ENCODE data around the gene PRR36.

Gene PRR36

DNA sequence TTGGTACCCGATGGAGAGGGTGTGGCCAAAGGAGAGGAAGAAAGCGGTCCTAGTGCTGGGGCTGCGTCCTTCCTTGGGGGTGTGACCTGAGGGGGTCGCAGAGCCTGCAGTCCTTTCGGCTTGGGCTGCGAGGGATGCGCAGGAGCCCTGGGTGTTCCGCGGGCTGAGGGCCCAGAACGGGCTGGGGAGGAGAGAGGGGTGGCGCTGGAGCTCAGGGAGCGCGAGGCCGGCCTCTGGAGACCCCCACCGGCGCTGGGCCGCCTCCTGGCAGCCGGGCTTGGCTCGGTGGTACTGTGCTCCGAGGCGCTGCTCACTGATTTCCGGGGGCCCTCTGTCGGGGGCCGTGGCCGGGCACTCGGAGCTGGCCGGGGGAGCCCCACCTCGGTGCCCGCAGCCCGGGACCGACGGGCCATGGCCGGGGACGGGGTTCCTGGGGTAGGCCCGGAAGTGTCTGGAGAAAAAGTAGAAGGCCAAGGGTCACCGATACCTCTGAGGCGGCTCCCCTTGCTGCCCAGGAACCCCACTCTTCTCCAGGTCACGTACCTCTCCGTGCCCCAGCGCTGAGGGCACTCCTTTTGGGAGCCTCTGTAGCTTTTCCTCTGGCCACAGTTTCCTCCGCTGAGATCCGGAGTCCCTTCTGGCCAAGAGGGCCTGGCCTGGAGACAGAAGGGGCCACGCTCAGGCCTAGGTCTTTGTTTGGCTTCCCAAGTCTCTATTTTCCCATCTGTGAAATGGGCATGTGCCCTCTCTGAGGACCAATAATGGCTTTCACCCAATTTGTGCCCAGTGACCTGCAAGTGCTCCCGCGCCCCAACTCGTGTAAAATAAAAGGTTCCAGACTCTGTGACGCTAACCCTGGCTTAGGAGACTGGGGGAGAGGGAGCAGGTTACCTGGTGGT is 1.6 kb downstream of the PRR36 start:
- no peak for FAIRE-seq

GRCh38 chr19:7871437-7872305 is 2.5 kb downstream of the PRR36 start:
- FAIRE-seq (peak; percentile 78), DNase-seq (ENCODE audit: low spot score) (peak; percentile 84)

More for the DNA sequence above, 1.6 kb downstream of the PRR36 start:
- no peak for DNase-seq (ENCODE audit: low spot score)

DNA sequence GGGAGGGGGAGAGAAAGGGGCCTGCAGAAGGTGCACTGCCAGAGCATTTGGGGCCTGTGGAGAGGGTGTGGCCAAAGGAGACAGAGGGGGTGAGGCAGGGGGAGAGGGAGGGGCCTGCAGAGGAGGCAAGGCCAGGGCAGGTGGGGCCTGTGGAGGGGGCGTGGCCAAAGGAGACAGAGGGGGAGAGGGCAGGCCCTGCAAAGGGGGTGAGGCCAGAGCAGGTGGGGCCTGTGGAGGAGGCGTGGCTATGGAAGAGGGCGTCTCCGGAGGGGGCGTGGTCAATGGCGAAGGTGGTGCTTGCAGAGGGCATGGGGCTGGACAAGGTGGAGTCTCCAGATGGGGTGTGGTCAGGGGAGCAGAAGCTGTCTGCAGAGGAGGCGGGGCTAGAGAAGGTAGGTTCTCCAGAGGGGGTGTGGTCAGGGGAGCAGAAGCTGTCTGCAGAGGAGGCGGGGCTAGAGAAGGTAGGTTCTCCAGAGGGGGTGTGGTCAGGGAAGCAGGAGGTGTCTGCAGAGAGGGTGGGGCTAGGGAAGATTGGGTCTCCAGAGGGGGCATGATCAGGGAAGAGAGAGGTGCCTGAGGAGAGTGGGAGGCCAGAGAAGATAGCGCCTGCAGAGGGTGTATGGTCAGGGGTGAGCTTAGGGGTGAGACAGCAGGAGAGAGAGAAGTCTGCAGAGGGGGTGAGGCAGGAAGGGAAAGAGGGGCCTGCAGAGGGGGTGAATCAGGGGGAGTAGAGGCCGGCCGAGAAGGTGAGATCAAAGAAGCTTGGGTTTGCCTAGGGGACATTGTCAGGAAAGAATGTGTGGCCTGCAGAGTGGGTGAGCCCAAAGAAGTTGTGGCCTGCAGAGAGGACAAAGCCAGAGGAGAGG is 3.4 kb downstream of the PRR36 start:
- peak; percentile 60 for DNase-seq (ENCODE audit: low spot score)
- no peak for FAIRE-seq

DNA sequence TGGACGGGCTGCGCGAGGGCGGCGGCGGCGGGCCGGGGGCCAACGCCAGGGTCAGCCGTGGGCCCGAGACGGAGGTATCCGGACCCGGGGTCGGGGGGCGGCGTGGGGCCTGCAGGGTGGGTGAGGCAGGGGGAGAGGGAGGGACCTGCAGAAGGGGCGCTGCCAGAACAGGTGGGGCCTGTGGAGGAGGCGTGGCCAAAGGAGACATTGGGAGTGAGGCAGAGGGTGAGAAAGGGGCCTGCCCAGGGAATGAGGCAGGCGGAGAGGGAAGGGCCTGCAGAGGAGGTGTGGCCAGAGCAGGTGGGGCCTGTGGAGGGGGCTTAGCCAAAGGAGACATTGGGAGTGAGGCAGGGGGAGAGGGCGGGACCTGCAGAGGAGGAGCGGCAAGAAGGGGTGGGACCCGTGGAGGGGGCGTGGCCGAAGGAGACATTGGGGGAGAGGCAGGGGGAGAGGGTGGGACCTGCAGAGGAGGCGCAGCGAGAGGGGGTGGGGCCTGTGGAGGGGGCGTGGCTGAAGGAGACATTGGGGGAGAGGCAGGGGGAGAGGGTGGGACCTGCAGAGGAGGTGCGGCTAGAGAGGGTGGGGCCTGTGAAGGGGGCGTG is 4.2 kb downstream of the PRR36 start:
- FAIRE-seq (no peak), DNase-seq (ENCODE audit: low spot score) (no peak)

- no peak for DNase-seq (ENCODE audit: low spot score)
- FAIRE-seq, result no peak
These were observed 4.7 kb downstream of the PRR36 start for GRCh38 chr19:7869453-7869909.

GRCh38 chr19:7868671-7869452 is 5.3 kb downstream of the PRR36 start:
- peak; percentile 61 for DNase-seq (ENCODE audit: low spot score)
- peak; percentile 38 for FAIRE-seq

GRCh38 chr19:7868326-7868670 is 5.9 kb downstream of the PRR36 start:
- DNase-seq (ENCODE audit: low spot score) (no peak), FAIRE-seq (no peak)

- FAIRE-seq (no peak), DNase-seq (ENCODE audit: low spot score) (no peak)
These were observed 6.9 kb downstream of the PRR36 start for GRCh38 chr19:7867092-7867844.

DNA sequence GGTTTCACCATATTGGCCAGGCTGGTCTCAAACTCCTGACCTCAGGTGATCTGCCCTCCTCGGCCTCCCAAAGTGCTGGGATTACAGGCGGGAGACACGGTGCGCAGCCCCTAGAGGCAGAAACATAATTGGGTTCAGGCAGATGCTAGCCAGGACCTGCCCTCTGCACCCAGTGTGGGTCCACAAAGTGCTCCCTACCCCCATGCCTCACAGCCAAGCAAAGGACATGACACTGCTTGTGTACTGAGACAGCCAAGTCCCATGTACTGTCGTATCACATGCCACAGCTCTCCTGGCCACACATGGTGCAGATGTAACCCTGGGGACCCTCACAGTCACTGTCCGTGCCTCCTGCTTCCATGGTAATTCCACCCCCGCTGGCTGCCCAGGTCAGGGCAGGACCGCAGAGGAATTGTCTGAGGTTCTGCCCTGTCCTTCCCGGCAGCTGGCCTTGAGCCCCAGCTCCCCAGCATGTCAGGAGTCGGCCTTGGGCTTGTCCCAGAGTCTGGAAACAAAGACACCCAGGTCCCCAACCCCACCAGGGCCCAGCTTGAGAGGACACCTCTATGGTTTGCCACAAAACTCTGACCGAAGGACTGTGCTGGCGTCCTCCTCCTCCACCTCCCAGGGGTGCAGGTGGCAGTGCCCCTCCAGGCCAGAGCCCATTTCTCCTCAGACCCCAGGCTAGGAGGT is 7.6 kb downstream of the PRR36 start:
- FAIRE-seq (no peak), DNase-seq (ENCODE audit: low spot score) (no peak)

- DNase-seq (ENCODE audit: low spot score) (no peak), FAIRE-seq (no peak)
These were observed 8.8 kb downstream of the PRR36 start for GRCh38 chr19:7865262-7865911.

GRCh38 chr19:7864690-7865074 is 9.5 kb downstream of the PRR36 start:
- FAIRE-seq, result no peak

DNA sequence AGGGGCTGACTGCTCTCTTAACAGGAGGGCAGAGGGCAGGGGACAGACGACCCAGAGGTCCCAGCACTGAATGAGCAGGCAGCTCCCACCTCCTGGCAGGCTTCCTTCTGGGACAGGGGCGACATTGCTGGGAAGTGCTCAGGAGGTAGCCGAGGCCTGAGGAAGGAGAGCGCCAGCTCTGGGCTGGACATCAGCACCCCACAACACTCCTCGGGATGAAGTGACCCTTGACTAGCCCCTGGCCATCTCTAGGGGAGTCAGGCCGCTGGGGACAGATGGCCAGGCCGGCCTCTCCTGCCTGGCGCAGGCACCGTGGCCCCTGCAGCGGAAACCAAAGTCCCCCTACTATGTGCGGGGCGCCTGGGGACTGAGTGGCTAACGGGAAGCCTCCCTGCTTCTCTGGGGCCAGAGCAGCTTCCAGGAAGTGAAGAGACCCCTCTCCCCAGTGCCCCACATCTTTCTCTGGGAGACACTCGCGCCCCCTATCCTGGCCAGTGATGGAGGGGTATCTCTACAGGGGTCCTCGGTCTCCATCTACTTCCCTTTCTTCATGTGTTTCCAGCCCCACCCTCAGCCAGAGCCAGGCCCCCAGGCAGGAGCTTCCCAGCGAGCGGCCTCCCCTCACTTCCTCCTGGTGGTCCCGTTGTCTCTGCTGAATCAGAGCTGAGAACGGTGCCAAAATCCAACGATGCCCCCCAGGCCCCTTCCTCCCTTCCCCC is 10.1 kb downstream of the PRR36 start:
- DNase-seq (ENCODE audit: low spot score) (no peak), FAIRE-seq (no peak)

More at GRCh38 chr19:7864690-7865074, 9.5 kb downstream of the PRR36 start:
- DNase-seq (ENCODE audit: low spot score), result no peak

GRCh38 chr19:7863157-7863970 is 10.8 kb downstream of the PRR36 start:
- DNase-seq (ENCODE audit: low spot score), result no peak
- FAIRE-seq, result no peak

DNA sequence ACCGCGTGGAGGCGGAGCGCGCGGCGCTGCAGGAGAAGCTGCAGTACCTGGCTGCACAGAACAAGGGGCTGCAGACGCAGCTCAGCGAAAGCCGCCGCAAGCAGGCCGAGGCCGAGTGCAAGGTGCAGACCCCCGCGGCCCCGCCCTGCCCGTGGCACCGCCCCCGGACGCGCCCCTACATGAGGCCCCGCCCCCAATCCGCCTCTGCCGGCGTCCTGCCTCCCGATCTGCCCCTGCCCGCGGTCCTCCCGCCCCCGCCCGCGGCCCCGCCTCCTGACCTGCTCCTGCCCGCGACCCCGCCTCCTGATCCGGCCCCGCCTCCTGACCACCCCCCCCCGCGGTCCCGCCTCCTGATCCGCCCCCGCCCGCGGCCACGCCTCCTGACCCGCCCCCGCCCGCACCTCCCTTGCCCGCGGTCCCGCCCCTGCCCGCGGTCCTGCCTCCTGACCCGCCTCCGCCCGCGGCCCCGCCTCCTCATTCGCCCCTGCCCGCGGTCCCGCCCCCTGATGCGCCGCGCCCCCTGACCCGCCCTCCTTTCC is 11.7 kb downstream of the PRR36 start:
- DNase-seq (ENCODE audit: low spot score) (no peak), FAIRE-seq (no peak)

GRCh38 chr19:7861619-7862412 is 12.4 kb downstream of the PRR36 start:
- FAIRE-seq, result no peak
- DNase-seq (ENCODE audit: low spot score), result no peak
